ENCODE results near the gene DMD. TPM values are rescaled to one million over a fixed set of nuclear protein-coding genes. Genes with fewer than 3 reads are reported as not detected.

The DMD gene
- total and polyA plus RNA-seq, 8 donors, result 6.8 to 117 (median 44.2) TPM

GRCh38 chrX:32867781-32868523 is 343.4 kb downstream of the DMD start:
- Histone ChIP-seq H3K36me3 (no peaks in the 10 kb centered on the region), H3K4me3 (no peak overlapping the region), H3K27ac (no peak overlapping the region), H3K9me3 (no peaks in the 10 kb centered on the region), H3K27me3 (no peaks in the 10 kb centered on the region), H3K4me1 (no peaks in the 10 kb centered on the region)
- 84 to 95% (median 91%) methylated on average over 8 to 17 of the region's 17 CpGs for WGBS, 5 donors
- no peak for DNase-seq
- intact Hi-C loops (cut with DNase I; ENCODE audit: low total_unique reads), result no loop called here
- TF ChIP-seq EP300 (IDR thresholded peaks at IDR 0.05), result no peak
- no peak for TF ChIP-seq CTCF (IDR thresholded peaks at IDR 0.05)
- no peak for TF ChIP-seq POLR2AphosphoS5 (IDR thresholded peaks at IDR 0.05)
- TF ChIP-seq POLR2A (IDR thresholded peaks at IDR 0.05), result no peak

GRCh38 chrX:32852203-32852602 is 359.1 kb downstream of the DMD start:
- Histone ChIP-seq H3K4me1 (no peaks in the 10 kb centered on the region), H3K36me3 (no peaks in the 10 kb centered on the region), H3K4me3 (no peak overlapping the region), H3K27me3 (no peaks in the 10 kb centered on the region), H3K27ac (no peak overlapping the region), H3K9me3 (no peaks in the 10 kb centered on the region)
- intact Hi-C loops (cut with DNase I; ENCODE audit: low total_unique reads), result no loop called here
- TF ChIP-seq POLR2AphosphoS5 (IDR thresholded peaks at IDR 0.05) (no peak), EP300 (IDR thresholded peaks at IDR 0.05) (no peak), CTCF (IDR thresholded peaks at IDR 0.05) (no peak), POLR2A (IDR thresholded peaks at IDR 0.05) (no peak)
- no peak for DNase-seq
- 40 to 83% (median 80%) methylated on average over 1 of the region's 1 CpG for WGBS, 5 donors

- H3K4me3 ChIP-seq, result no peak overlapping the region
- no peak for TF ChIP-seq POLR2A (IDR thresholded peaks at IDR 0.05)
- TF ChIP-seq EP300 (IDR thresholded peaks at IDR 0.05), result no peak
- TF ChIP-seq POLR2AphosphoS5 (IDR thresholded peaks at IDR 0.05), result no peak
- TF ChIP-seq CTCF (IDR thresholded peaks at IDR 0.05), result no peak
- H3K36me3 ChIP-seq, result no peaks in the 10 kb centered on the region
- no peak for DNase-seq
- intact Hi-C loops (cut with DNase I; ENCODE audit: low total_unique reads), result no loop called here
- WGBS, 5 donors, result 75 to 92% (median 88%) methylated on average over 1 to 5 of the region's 5 CpGs
- H3K9me3 ChIP-seq, result no peaks in the 10 kb centered on the region
- H3K27me3 ChIP-seq, result no peaks in the 10 kb centered on the region
- no peak overlapping the region for H3K27ac ChIP-seq
- no peaks in the 10 kb centered on the region for H3K4me1 ChIP-seq
Observed at GRCh38 chrX:32851556-32851955, 359.8 kb downstream of the DMD start.

- no peaks in the 10 kb centered on the region for H3K9me3 ChIP-seq
- no peaks in the 10 kb centered on the region for H3K36me3 ChIP-seq
- no peaks in the 10 kb centered on the region for H3K27me3 ChIP-seq
- intact Hi-C loops (cut with DNase I; ENCODE audit: low total_unique reads), result no loop called here
- no peak overlapping the region for H3K4me3 ChIP-seq
- H3K4me1 ChIP-seq, result no peaks in the 10 kb centered on the region
- TF ChIP-seq EP300 (IDR thresholded peaks at IDR 0.05), result no peak
- no peak for TF ChIP-seq CTCF (IDR thresholded peaks at IDR 0.05)
- no peak for TF ChIP-seq POLR2AphosphoS5 (IDR thresholded peaks at IDR 0.05)
- no peak for TF ChIP-seq POLR2A (IDR thresholded peaks at IDR 0.05)
- no peak for DNase-seq
- WGBS, 5 donors, result 67 to 82% (median 76%) methylated on average over 5 of the region's 5 CpGs
- H3K27ac ChIP-seq, result no peak overlapping the region
Observed at GRCh38 chrX:32847921-32848320, 363.4 kb downstream of the DMD start.
